ENCODE results near the gene SRSF4.

- TF ChIP-seq EZH2 (optimal IDR thresholded peaks at IDR 0.05; ENCODE audit: low read depth, low read length) (no peak), CTCF (IDR thresholded peaks at IDR 0.05; ENCODE audit: low read length) (no peak), EZH2phosphoT487 (IDR thresholded peaks at IDR 0.05; ENCODE audit: low read length) (no peak)
Measured at GRCh38 chr1:29201595-29202051, 19.9 kb upstream of the SRSF4 start.

Data from MM.1S (cell line).